GM12891 (cell line): Measurements from ENCODE around the gene ARF6.

Experiments used
- POLR2A ChIP-seq: IDR thresholded peaks from 2 replicates; pipeline ENCODE4 v1.6.1; 2011; ENCODE audit warnings: low read depth, low read length, control low read depth
- POLR2AphosphoS5 ChIP-seq: IDR thresholded peaks from 2 replicates; pipeline ENCODE4 v1.6.1; 2011; ENCODE audit warnings: low read depth, low read length, control low read depth
- TAF1 ChIP-seq: IDR thresholded peaks from 2 replicates; pipeline ENCODE4 v1.6.1; 2011; ENCODE audit warnings: low read depth, low read length, control low read depth

GRCh38 chr14:49923442-49923841, 30.6 kb downstream of the ARF6 start:
- TF ChIP-seq TAF1 (no peak), POLR2A (no peak), POLR2AphosphoS5 (no peak)
